ENCODE data around the gene SCN1B.

DNA sequence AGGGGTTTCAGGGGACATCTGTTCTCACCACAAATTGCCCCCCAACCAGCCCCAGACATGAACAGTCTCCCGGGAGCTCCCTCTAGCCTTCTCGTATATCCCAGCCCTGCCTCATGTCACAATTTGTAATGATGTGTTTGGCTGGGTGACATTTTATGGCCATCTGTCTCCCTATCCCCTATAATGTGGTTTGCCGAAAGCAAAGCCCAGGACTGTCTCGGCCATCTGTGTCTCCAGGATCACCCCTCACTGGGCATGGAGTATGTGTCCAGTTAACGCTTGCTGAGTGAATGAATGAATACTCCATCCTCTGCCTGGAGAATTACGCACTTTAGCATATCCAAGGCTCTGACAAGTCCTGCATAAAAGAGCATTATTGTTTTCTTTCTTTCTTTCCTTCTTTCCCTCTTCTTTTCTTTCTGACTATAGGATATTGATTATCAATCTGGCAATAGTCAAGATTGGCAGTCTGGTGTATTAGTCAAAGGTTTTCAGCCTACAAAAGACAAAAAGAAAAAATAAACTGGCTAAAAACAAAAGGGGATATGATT lies 26.3 kb downstream of the SCN1B start:
- TF ChIP-seq, protein P1, sequence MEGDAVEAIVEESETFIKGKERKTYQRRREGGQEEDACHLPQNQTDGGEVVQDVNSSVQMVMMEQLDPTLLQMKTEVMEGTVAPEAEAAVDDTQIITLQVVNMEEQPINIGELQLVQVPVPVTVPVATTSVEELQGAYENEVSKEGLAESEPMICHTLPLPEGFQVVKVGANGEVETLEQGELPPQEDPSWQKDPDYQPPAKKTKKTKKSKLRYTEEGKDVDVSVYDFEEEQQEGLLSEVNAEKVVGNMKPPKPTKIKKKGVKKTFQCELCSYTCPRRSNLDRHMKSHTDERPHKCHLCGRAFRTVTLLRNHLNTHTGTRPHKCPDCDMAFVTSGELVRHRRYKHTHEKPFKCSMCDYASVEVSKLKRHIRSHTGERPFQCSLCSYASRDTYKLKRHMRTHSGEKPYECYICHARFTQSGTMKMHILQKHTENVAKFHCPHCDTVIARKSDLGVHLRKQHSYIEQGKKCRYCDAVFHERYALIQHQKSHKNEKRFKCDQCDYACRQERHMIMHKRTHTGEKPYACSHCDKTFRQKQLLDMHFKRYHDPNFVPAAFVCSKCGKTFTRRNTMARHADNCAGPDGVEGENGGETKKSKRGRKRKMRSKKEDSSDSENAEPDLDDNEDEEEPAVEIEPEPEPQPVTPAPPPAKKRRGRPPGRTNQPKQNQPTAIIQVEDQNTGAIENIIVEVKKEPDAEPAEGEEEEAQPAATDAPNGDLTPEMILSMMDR (IDR thresholded peaks at IDR 0.05) = no peak
- TF ChIP-seq POLR2A (IDR thresholded peaks at IDR 0.05; ENCODE audit: low read depth) = no peak
